Lower lobe of right lung (tissue), 2 donors: ENCODE measurements around the gene LIX1. TPM values are rescaled to one million over a fixed set of nuclear protein-coding genes. Genes with fewer than 3 reads are reported as not detected.

Experiments used
- ATAC-seq, 2 donors: fragments of 200-7000 bp; cut with Tn5 transposase; one replicate each; pipeline ENCODE4 v1.9.1; 2020 to 2022; ENCODE audit warnings: mild to moderate bottlenecking in 2 of 2, moderate library complexity in 2 of 2
- DNase-seq: peaks from one replicate; pipeline ENCODE4 v3.0.0-alpha.2; 2020
- H3K27ac ChIP-seq: fragments of 200-600 bp; one replicate; pipeline ENCODE4 v1.8.0; 2022
- H3K27me3 ChIP-seq: fragments of 200-600 bp; one replicate; pipeline ENCODE4 v1.8.0; 2022; ENCODE audit warnings: low read depth
- H3K36me3 ChIP-seq: fragments of 200-600 bp; one replicate; pipeline ENCODE4 v1.8.0; 2022; ENCODE audit warnings: mild to moderate bottlenecking
- H3K4me1 ChIP-seq: fragments of 200-600 bp; one replicate; pipeline ENCODE4 v1.8.0; 2022
- H3K4me3 ChIP-seq: fragments of 200-600 bp; one replicate; pipeline ENCODE4 v1.8.0; 2022; ENCODE audit warnings: mild to moderate bottlenecking
- H3K9me3 ChIP-seq: fragments of 200-600 bp; one replicate; pipeline ENCODE4 v1.8.0; 2022
- CTCF ChIP-seq: fragments of 200-600 bp; IDR thresholded peaks from one replicate; pipeline ENCODE4 v1.8.0; 2022; ENCODE audit warnings: antibody characterized with exemption, mild to moderate bottlenecking
- intact Hi-C: fragments of 100-400 bp; cut with DNase I; formaldehyde crosslinking; loops from one replicate; pipeline ENCODE4 v1.11.0; 2022
- total RNA-seq: library from RNA; stranded (reverse); fragmentation: NEBNext Ultra II Directional; extraction: Animal tissue kit (Norgen Biotek cat#: 25700); gene quantifications from one replicate; pipeline ENCODE4 v1.2.1, GENCODE V29; 2021
- donor health status: DM: no; HTN: yes; CAD: no; lungs with severe emphysema.

The LIX1 gene
- total RNA-seq, 1 donor from 2014 or later, result not detected

GRCh38 chr5:97093193-97093592 is 49.2 kb downstream of the LIX1 start:
- no peaks in the 10 kb centered on the region for H3K9me3 ChIP-seq
- DNase-seq (no peak), ATAC-seq (no peak)
- TF ChIP-seq CTCF, result no peak
- no peak overlapping the region for H3K27ac ChIP-seq
- H3K27me3 ChIP-seq, result no peaks in the 10 kb centered on the region
- intact Hi-C loops, result no loop called here
- H3K4me1 ChIP-seq, result no peaks in the 10 kb centered on the region
- no peaks in the 10 kb centered on the region for H3K36me3 ChIP-seq
- no peak overlapping the region for H3K4me3 ChIP-seq

GRCh38 chr5:97090944-97091343 is 51.5 kb downstream of the LIX1 start:
- H3K27me3 ChIP-seq, result no peaks in the 10 kb centered on the region
- H3K4me1 ChIP-seq, result no peaks in the 10 kb centered on the region
- intact Hi-C loops, result no loop called here
- TF ChIP-seq CTCF, result no peak
- no peak for DNase-seq
- no peaks in the 10 kb centered on the region for H3K36me3 ChIP-seq
- no peak overlapping the region for H3K4me3 ChIP-seq
- no peak overlapping the region for H3K27ac ChIP-seq
- no peak for ATAC-seq
- H3K9me3 ChIP-seq, result no peaks in the 10 kb centered on the region

GRCh38 chr5:97089149-97089801 is 53.1 kb downstream of the LIX1 start:
- intact Hi-C loops, result no loop called here
- no peak for ATAC-seq
- no peaks in the 10 kb centered on the region for H3K27me3 ChIP-seq
- no peak overlapping the region for H3K4me3 ChIP-seq
- TF ChIP-seq CTCF, result no peak
- no peaks in the 10 kb centered on the region for H3K36me3 ChIP-seq
- no peak overlapping the region for H3K27ac ChIP-seq
- no peaks in the 10 kb centered on the region for H3K4me1 ChIP-seq
- no peak for DNase-seq
- H3K9me3 ChIP-seq, result no peaks in the 10 kb centered on the region

- TF ChIP-seq CTCF, result no peak
- Histone ChIP-seq H3K36me3 (no peaks in the 10 kb centered on the region), H3K9me3 (no peaks in the 10 kb centered on the region), H3K4me1 (no peaks in the 10 kb centered on the region), H3K4me3 (no peak overlapping the region), H3K27me3 (no peaks in the 10 kb centered on the region), H3K27ac (no peak overlapping the region)
- ATAC-seq (no peak), DNase-seq (no peak)
- intact Hi-C loops, result no loop called here
Observed at GRCh38 chr5:97088774-97089148, 53.6 kb downstream of the LIX1 start.

- Histone ChIP-seq H3K27me3 (no peaks in the 10 kb centered on the region), H3K27ac (no peak overlapping the region), H3K36me3 (no peaks in the 10 kb centered on the region), H3K9me3 (no peaks in the 10 kb centered on the region), H3K4me1 (no peaks in the 10 kb centered on the region), H3K4me3 (no peak overlapping the region)
- DNase-seq (no peak), ATAC-seq (no peak)
- TF ChIP-seq CTCF, result no peak
- intact Hi-C loops, result no loop called here
Observed at GRCh38 chr5:97087138-97087537, 55.3 kb downstream of the LIX1 start.
